ENCODE results near the gene ACBD6.

DNA sequence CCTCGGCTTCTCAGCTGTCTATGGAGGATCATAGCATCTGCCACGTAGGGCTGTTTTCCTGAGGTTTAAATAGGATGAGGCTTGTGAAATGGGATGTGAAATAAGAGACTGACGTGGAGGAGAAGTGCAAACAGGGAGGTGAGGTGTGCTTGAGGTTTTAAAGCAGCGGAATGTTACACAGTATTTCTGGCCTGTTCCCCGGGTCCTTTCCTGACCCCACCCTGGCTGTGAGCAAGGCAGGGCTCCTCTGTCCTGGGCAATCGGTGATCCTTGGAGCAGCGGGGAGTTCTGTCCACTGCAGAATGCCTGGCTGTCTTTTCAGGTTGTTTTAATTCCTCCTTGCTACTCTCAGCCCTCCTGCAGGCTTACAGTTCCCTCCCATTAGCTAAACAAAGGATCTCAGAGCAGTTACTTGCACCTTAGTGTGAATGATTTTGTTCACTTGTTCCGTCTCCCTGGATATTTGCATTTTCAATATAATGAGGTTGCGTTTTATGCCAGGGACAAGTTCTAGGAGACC lies 233.8 kb downstream of the ACBD6 start:
- TF ChIP-seq, protein P1, sequence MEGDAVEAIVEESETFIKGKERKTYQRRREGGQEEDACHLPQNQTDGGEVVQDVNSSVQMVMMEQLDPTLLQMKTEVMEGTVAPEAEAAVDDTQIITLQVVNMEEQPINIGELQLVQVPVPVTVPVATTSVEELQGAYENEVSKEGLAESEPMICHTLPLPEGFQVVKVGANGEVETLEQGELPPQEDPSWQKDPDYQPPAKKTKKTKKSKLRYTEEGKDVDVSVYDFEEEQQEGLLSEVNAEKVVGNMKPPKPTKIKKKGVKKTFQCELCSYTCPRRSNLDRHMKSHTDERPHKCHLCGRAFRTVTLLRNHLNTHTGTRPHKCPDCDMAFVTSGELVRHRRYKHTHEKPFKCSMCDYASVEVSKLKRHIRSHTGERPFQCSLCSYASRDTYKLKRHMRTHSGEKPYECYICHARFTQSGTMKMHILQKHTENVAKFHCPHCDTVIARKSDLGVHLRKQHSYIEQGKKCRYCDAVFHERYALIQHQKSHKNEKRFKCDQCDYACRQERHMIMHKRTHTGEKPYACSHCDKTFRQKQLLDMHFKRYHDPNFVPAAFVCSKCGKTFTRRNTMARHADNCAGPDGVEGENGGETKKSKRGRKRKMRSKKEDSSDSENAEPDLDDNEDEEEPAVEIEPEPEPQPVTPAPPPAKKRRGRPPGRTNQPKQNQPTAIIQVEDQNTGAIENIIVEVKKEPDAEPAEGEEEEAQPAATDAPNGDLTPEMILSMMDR (IDR thresholded peaks at IDR 0.05), result no peak
- TF ChIP-seq POLR2A (IDR thresholded peaks at IDR 0.05), result no peak
- no peak for TF ChIP-seq POLR2AphosphoS5 (IDR thresholded peaks at IDR 0.05)

All from breast epithelium (tissue), 3 donors.